ENCODE data around the gene NPAS3.

GRCh38 chr14:33317675-33318074, 379.0 kb downstream of the NPAS3 start:
- TF ChIP-seq POLR2AphosphoS5 (IDR thresholded peaks at IDR 0.05), result no peak
- TF ChIP-seq CTCF (IDR thresholded peaks at IDR 0.05), result no peak

Measured in sigmoid colon (tissue), 4 donors.